ENCODE measurements around the gene BPIFB1.

DNA sequence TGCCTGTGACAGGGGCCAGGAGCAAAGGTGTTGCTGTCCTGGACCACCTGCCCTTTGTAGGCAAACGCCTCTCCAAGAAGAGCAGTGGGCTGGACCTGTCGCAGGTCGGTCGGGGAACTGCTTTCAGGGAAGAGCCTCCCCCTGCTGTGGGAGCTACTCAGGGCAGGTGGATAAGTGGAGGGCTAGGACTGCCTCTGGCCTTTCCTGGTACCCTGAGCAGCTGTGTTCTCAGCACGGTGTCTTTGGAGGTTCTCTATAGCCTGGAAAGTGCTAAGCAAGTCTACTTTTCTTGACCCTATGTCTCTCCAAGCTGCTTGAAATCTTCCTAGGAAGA lies 35.0 kb downstream of the BPIFB1 start:
- TF ChIP-seq, protein P1, sequence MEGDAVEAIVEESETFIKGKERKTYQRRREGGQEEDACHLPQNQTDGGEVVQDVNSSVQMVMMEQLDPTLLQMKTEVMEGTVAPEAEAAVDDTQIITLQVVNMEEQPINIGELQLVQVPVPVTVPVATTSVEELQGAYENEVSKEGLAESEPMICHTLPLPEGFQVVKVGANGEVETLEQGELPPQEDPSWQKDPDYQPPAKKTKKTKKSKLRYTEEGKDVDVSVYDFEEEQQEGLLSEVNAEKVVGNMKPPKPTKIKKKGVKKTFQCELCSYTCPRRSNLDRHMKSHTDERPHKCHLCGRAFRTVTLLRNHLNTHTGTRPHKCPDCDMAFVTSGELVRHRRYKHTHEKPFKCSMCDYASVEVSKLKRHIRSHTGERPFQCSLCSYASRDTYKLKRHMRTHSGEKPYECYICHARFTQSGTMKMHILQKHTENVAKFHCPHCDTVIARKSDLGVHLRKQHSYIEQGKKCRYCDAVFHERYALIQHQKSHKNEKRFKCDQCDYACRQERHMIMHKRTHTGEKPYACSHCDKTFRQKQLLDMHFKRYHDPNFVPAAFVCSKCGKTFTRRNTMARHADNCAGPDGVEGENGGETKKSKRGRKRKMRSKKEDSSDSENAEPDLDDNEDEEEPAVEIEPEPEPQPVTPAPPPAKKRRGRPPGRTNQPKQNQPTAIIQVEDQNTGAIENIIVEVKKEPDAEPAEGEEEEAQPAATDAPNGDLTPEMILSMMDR (IDR thresholded peaks at IDR 0.05): no peak
- TF ChIP-seq EP300 (IDR thresholded peaks at IDR 0.05): no peak

Measured in sigmoid colon (tissue), 4 donors.